ENCODE data around the gene PNKD. TPM values are rescaled to one million over a fixed set of nuclear protein-coding genes. Genes with fewer than 3 reads are reported as not detected.

Gene PNKD
- total and polyA plus RNA-seq, 3 donors from 2014 or later: 79.3 to 90.7 (median 84.2) TPM

GRCh38 chr2:218278531-218279360 is 8.4 kb downstream of the PNKD start:
- TF ChIP-seq, protein P1, sequence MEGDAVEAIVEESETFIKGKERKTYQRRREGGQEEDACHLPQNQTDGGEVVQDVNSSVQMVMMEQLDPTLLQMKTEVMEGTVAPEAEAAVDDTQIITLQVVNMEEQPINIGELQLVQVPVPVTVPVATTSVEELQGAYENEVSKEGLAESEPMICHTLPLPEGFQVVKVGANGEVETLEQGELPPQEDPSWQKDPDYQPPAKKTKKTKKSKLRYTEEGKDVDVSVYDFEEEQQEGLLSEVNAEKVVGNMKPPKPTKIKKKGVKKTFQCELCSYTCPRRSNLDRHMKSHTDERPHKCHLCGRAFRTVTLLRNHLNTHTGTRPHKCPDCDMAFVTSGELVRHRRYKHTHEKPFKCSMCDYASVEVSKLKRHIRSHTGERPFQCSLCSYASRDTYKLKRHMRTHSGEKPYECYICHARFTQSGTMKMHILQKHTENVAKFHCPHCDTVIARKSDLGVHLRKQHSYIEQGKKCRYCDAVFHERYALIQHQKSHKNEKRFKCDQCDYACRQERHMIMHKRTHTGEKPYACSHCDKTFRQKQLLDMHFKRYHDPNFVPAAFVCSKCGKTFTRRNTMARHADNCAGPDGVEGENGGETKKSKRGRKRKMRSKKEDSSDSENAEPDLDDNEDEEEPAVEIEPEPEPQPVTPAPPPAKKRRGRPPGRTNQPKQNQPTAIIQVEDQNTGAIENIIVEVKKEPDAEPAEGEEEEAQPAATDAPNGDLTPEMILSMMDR (IDR thresholded peaks at IDR 0.05): no peak
- no peak for TF ChIP-seq POLR2A (IDR thresholded peaks at IDR 0.05)
- DNase-seq: no peak
- no peaks in the 10 kb centered on the region for H3K27me3 ChIP-seq
- H3K4me1 ChIP-seq: peaks cover 18% of the 10 kb centered on the region
- H3K9me3 ChIP-seq: no peaks in the 10 kb centered on the region
- intact Hi-C loops (cut with DNase I; ENCODE audit: low total_unique reads): no loop called here
- H3K4me3 ChIP-seq: no peak overlapping the region
- H3K27ac ChIP-seq: no peak overlapping the region
- 84 to 88% methylated on average over 9 to 16 of the region's 16 CpGs for WGBS, 2 donors
- no peaks in the 10 kb centered on the region for H3K36me3 ChIP-seq (ENCODE audit: low read depth, missing control alignments)

GRCh38 chr2:218280260-218280870 is 10.0 kb downstream of the PNKD start:
- no peak for DNase-seq
- Histone ChIP-seq H3K9me3 (no peaks in the 10 kb centered on the region), H3K36me3 (ENCODE audit: low read depth, missing control alignments) (no peaks in the 10 kb centered on the region), H3K27me3 (no peaks in the 10 kb centered on the region), H3K4me1 (peaks cover 32% of the 10 kb centered on the region), H3K4me3 (no peak overlapping the region), H3K27ac (no peak overlapping the region)
- intact Hi-C loops (cut with DNase I; ENCODE audit: low total_unique reads): no loop called here
- 87 to 91% methylated on average over 14 of the region's 14 CpGs for WGBS, 2 donors
- TF ChIP-seq POLR2A (IDR thresholded peaks at IDR 0.05): no peak
- TF ChIP-seq, protein P1 (IDR thresholded peaks at IDR 0.05): no peak

DNA sequence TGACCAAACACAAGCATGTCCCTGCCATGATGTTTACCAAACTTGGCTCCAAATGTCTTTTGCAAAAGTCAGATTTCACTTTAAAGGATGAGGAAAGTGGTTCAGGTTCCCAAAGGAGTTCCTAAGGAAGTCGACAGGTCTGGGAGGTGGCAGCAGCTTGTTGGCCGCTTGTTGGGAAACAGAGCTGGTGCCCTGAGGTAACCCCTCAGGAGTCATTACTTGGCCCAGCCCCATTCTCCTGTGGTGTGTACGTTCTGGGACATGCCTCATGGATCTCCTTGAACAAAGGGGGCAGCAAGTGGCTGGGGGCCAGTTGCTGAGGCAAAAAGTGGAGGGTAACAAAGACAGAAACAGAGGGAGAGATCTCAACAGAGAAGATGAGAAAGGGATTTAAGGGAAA is 11.1 kb downstream of the PNKD start:
- intact Hi-C loops (cut with DNase I; ENCODE audit: low total_unique reads): no loop called here
- TF ChIP-seq, protein P1 (IDR thresholded peaks at IDR 0.05): no peak
- TF ChIP-seq POLR2A (IDR thresholded peaks at IDR 0.05): no peak
- H3K27ac ChIP-seq: peak overlapping the region in 1 of 2 donors; percentile 64
- WGBS, 2 donors: 73 to 86% methylated on average over 2 to 3 of the region's 3 CpGs
- H3K4me1 ChIP-seq: peaks cover 43% of the 10 kb centered on the region
- H3K27me3 ChIP-seq: no peaks in the 10 kb centered on the region
- H3K4me3 ChIP-seq: no peak overlapping the region
- DNase-seq: no peak
- no peaks in the 10 kb centered on the region for H3K36me3 ChIP-seq (ENCODE audit: low read depth, missing control alignments)
- no peaks in the 10 kb centered on the region for H3K9me3 ChIP-seq

- no peak overlapping the region for H3K4me3 ChIP-seq
- TF ChIP-seq, protein P1 (IDR thresholded peaks at IDR 0.05): no peak
- no peak for TF ChIP-seq POLR2A (IDR thresholded peaks at IDR 0.05)
- no peaks in the 10 kb centered on the region for H3K9me3 ChIP-seq
- intact Hi-C loops (cut with DNase I; ENCODE audit: low total_unique reads): no loop called here
- DNase-seq: no peak
- peaks cover 52% of the 10 kb centered on the region for H3K4me1 ChIP-seq
- no peaks in the 10 kb centered on the region for H3K36me3 ChIP-seq (ENCODE audit: low read depth, missing control alignments)
- peak overlapping the region; percentile 25 to 64 for H3K27ac ChIP-seq
- no peaks in the 10 kb centered on the region for H3K27me3 ChIP-seq
- WGBS, 2 donors: 61 to 67% methylated on average over 15 to 17 of the region's 17 CpGs
Measured at GRCh38 chr2:218282173-218282991, 12.1 kb downstream of the PNKD start.
